K562 (cell line): ENCODE data around the gene STAMBPL1. TPM values are rescaled to one million over a fixed set of nuclear protein-coding genes. Genes with fewer than 3 reads are reported as not detected.

Experiments
- ATAC-seq: fragments of 200-7000 bp; cut with Tn5 transposase; 3 replicates; pipeline ENCODE4 v1.9.1; 2020; ENCODE audit warnings: moderate library complexity
- BruUV-seq: library from RNA; stranded (reverse); fragments of 400-500 nt; replicated peaks from 2 replicates; lab custom pipeline; 2021; lab: Mats Ljungman, UMichigan
- CTCF ChIA-PET: fragments of 300-600 bp; formaldehyde crosslinking; extraction: SDS; loops from one replicate; lab custom pipeline; 2021; ENCODE audit warnings: low intra/inter-chr PET ratio; lab: Yijun Ruan, JAX
- POLR2A ChIA-PET: fragments of 300-600, 350-650 bp; sonication (Branson Sonifier 250); formaldehyde crosslinking; extraction: SDS; loops from one replicate; lab custom pipeline; 2021; ENCODE audit warnings: antibody characterized with exemption, inconsistent platforms; lab: Yijun Ruan, JAX
- DNase-seq, 4 experiments: peaks; one replicate each; pipeline versions ENCODE4 v3.0.0 to v3.0.0-alpha.2; 2011 to 2018; ENCODE audit warnings: low spot score in 3 of 4, mixed read lengths in 3 of 4; ENCODE audit errors: extremely low read depth in 1 of 4
- FAIRE-seq: peaks from 2 replicates; lab custom pipeline; 2011; peaks lifted over from hg19 to GRCh38; lab: Jason Lieb, UNC
- H2AFZ ChIP-seq: 2 replicates; pipeline ENCODE4 v1.6.0; 2011; ENCODE audit warnings: low read depth, low read length, control low read depth, inconsistent platforms
- H3K27ac ChIP-seq: fragments of 200-600 bp; 3 replicates; pipeline ENCODE4 v1.8.0; 2011; ENCODE audit warnings: low read depth, mild to moderate bottlenecking, control low read depth, inconsistent platforms, low read length, moderate library complexity, mixed read lengths; ENCODE audit errors: extremely low read depth
- H3K27me3 ChIP-seq, 2 experiments: fragments of 300-600 bp in 1 of 2; 2 replicates in 1 of 2; 3 replicates in 1 of 2; pipeline versions ENCODE4 v1.6.0 to v1.8.0; 2011; ENCODE audit warnings: inconsistent platforms in 2 of 2, low read length in 2 of 2, mild to moderate bottlenecking in 1 of 2, mixed read lengths in 1 of 2, moderate library complexity in 1 of 2; ENCODE audit not compliant: control insufficient read depth in 2 of 2, insufficient read depth in 2 of 2
- H3K36me3 ChIP-seq: fragments of 300-600 bp; 3 replicates; pipeline ENCODE4 v1.8.0; 2011; ENCODE audit warnings: mild to moderate bottlenecking, low read length, inconsistent platforms; ENCODE audit not compliant: control insufficient read depth, insufficient read depth
- H3K4me1 ChIP-seq, 2 experiments: fragments of 200-600 bp in 1 of 2; replicated peaks in 1 of 2; 2 replicates in 1 of 2; 3 replicates in 1 of 2; pipeline versions ENCODE4 v1.5.1 to v1.8.0; 2011; ENCODE audit warnings: inconsistent platforms in 2 of 2, low read length in 2 of 2, mild to moderate bottlenecking in 1 of 2, mixed read lengths in 1 of 2, moderate library complexity in 1 of 2; ENCODE audit not compliant: control insufficient read depth in 2 of 2, insufficient read depth in 2 of 2
- H3K4me2 ChIP-seq: 2 replicates; pipeline ENCODE4 v1.6.1; 2011; ENCODE audit warnings: low read length, control low read depth, inconsistent platforms, mixed read lengths; ENCODE audit not compliant: insufficient read depth
- H3K4me3 ChIP-seq: fragments of 200-600 bp; sonication (generic), shearing (Covaris generic); 2 replicates; pipeline ENCODE4 v1.5.1; 2016; ENCODE audit warnings: control low read depth, inconsistent platforms
- H3K79me2 ChIP-seq: fragments of 200-600 bp; 3 replicates; pipeline ENCODE4 v1.8.0; 2011; ENCODE audit warnings: low read length, inconsistent platforms; ENCODE audit not compliant: control insufficient read depth, insufficient read depth
- H3K9ac ChIP-seq, 2 experiments: 2 replicates each; pipeline versions ENCODE4 v1.6.0 to v1.6.1; 2011; ENCODE audit warnings: low read depth in 2 of 2, low read length in 2 of 2, control low read depth in 1 of 2, inconsistent platforms in 1 of 2, mild to moderate bottlenecking in 1 of 2, mixed read lengths in 1 of 2; ENCODE audit not compliant: insufficient read depth in 1 of 2
- H3K9me1 ChIP-seq: one replicate; pipeline ENCODE4 v1.6.0; 2011; ENCODE audit warnings: inconsistent platforms, mild to moderate bottlenecking, low read length, moderate library complexity; ENCODE audit not compliant: control insufficient read depth, insufficient read depth
- H3K9me3 ChIP-seq: replicated peaks from 2 replicates; pipeline ENCODE4 v1.5.1; 2011; ENCODE audit warnings: low read depth, low read length, inconsistent platforms; ENCODE audit not compliant: control insufficient read depth, insufficient read depth
- H4K20me1 ChIP-seq: replicated peaks from 2 replicates; pipeline ENCODE4 v1.6.1; 2011; ENCODE audit warnings: low read length, inconsistent platforms, mixed read lengths; ENCODE audit not compliant: control insufficient read depth, insufficient read depth
- BRCA1 ChIP-seq, 2 experiments: fragments of 450-650 bp in 1 of 2; sonication (generic) in 1 of 2; formaldehyde crosslinking in 1 of 2; IDR thresholded peaks; 2 replicates each; pipeline versions ENCODE4 v1.5.0 to v1.6.1; 2017 to 2020; ENCODE audit warnings: mild to moderate bottlenecking in 1 of 2, missing genetic modification reagents in 1 of 2
- MBD2 ChIP-seq: sonication (generic); IDR thresholded peaks from 2 replicates; pipeline ENCODE4 v1.6.1; 2016; ENCODE audit warnings: low read depth, borderline replicate concordance
- SOX6 ChIP-seq: fragments of 450-650 bp; IDR thresholded peaks from 2 replicates; pipeline ENCODE4 v1.6.1; 2014; ENCODE audit warnings: mild to moderate bottlenecking
- ZNF77 ChIP-seq: fragments of 250-450 bp; sonication (Bioruptor Pico); IDR thresholded peaks from 2 replicates; pipeline ENCODE4 v1.5.0; 2020
- WGBS: fragments of 100-300 bp; shearing (Covaris generic); methylation state at CpG from one replicate; pipeline ENCODE4 v1.1.6; 2016; ENCODE audit warnings: low coverage, mixed read lengths; ENCODE audit not compliant: insufficient coverage; ENCODE audit errors: missing lambda C conversion rate; 5-methylcytosine and 5-hydroxymethylcytosine counted together
- in situ Hi-C: fragments of 300-500 bp; cut with MboI; formaldehyde crosslinking; loops from 4 replicates; pipeline ENCODE4 v1.15.0; 2018; ENCODE audit warnings: inconsistent platforms, mixed read lengths
- intact Hi-C: fragments of 100-400 bp; cut with micrococcal nuclease; formaldehyde crosslinking; loops from 2 replicates; pipeline ENCODE4 v1.14.2; 2022
- polyA plus RNA-seq, 8 experiments: library from polyadenylated mRNA; depleted of rRNA in 4 of 8; stranded (reverse) in 5 of 8; unstranded in 3 of 8; fragments of >200 nt; fragmentation: Nextera tagmentation in 2 of 8; fragmentation: Illumina TruSeq in 1 of 8; extraction: Ambion mirVana in 2 of 8; extraction: Trizol in 1 of 8; gene quantifications; 2 replicates each; pipeline versions ENCODE4 v1.2.1 to v1.2.3, GENCODE V29; 2011 to 2014; ENCODE audit warnings: inconsistent platforms in 1 of 8, missing spikeins in 1 of 8
- total RNA-seq, 7 experiments: library from RNA; depleted of rRNA in 6 of 7; stranded (reverse); fragments of >200 nt in 6 of 7; fragmentation: Illumina TruSeq in 2 of 7; extraction: Trizol in 2 of 7; gene quantifications; 2 replicates each; pipeline versions ENCODE4 v1.2.1 to v1.2.3, GENCODE V29; 2011 to 2021; ENCODE audit warnings: low replicate concordance in 1 of 7
- TF ChIP-seq, protein P1 (sequence below): fragments of 450-650 bp; IDR thresholded peaks from 2 replicates; pipeline ENCODE4 v1.6.1; 2018; ENCODE audit not compliant: partially characterized antibody

STAMBPL1 gene
- total and polyA plus RNA-seq, 9 of the 15 experiments (the other 6 are each of a cell fraction or from before 2014, with no cell fraction given) = 0.09 TPM; not detected in 8

DNA sequence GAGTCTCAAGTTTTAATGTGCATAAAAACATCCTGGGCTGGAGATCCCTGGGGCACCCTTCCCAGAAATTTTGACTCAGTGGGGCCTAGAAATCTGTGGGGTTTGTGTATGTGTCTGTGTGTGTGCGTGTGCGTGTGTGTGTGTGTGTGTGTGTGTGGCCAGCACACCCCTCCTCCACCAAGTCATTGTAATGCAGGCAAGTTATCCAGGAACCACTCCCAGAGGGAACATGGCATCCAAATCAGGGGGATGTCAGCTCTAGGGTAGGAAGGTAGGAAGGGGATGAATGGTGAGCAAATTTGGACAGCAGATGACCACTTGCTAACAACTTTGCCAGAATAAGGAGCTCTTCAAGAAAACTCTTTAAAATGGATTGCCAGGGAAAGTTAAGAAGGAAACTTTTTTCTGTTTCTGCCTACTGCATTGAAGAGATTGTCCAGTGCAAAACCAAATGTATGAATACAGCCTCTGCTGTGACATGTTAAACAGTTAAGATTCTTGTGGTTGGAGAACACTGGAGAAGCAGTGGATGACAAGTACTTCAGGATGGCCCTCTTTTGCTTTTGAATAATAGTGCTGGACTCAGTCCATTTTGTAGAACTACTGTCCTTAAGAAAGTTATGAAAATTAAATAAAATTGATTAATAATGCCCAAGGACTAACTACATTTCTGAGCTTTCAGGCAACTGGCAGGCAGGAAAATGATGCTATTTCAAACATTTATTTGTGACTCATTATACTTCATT is 12.3 kb downstream of the STAMBPL1 start (continued):
- TF ChIP-seq SOX6 = no peak
- TF ChIP-seq, protein P1, sequence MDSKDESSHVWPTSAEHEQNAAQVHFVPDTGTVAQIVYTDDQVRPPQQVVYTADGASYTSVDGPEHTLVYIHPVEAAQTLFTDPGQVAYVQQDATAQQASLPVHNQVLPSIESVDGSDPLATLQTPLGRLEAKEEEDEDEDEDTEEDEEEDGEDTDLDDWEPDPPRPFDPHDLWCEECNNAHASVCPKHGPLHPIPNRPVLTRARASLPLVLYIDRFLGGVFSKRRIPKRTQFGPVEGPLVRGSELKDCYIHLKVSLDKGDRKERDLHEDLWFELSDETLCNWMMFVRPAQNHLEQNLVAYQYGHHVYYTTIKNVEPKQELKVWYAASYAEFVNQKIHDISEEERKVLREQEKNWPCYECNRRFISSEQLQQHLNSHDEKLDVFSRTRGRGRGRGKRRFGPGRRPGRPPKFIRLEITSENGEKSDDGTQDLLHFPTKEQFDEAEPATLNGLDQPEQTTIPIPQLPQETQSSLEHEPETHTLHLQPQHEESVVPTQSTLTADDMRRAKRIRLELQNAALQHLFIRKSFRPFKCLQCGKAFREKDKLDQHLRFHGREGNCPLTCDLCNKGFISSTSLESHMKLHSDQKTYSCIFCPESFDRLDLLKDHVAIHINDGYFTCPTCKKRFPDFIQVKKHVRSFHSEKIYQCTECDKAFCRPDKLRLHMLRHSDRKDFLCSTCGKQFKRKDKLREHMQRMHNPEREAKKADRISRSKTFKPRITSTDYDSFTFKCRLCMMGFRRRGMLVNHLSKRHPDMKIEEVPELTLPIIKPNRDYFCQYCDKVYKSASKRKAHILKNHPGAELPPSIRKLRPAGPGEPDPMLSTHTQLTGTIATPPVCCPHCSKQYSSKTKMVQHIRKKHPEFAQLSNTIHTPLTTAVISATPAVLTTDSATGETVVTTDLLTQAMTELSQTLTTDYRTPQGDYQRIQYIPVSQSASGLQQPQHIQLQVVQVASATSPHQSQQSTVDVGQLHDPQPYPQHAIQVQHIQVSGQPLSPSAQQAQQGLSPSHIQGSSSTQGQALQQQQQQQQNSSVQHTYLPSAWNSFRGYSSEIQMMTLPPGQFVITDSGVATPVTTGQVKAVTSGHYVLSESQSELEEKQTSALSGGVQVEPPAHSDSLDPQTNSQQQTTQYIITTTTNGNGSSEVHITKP = no peak
- TF ChIP-seq ZNF77 = no peak
- TF ChIP-seq MBD2 = no peak
- TF ChIP-seq, all 486 proteins: peak for 0

DNA sequence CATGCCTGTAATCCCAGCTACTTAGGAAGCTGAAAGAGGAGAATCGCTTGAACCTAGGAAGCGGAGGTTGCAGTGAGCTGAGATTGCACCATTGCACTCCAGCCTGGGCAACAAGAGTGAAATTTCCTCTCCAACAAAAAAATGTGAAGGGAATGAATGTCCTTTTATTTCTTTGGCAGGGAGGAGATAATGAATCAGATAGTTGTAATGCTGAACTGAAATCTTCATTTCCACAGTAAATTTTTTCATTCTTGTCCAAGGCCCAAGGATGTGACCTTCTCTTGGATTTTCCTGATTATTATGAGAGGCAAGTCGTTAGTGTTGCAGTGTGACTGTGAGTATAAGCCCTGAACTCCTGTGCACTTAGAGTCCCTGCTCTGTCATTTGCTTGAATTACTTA is 13.6 kb downstream of the STAMBPL1 start:
- 0% methylated on average over 2 of the region's 3 CpGs for WGBS
- Histone ChIP-seq H3K4me1 (no peaks in the 10 kb centered on the region), H3K27ac (no peak overlapping the region), H3K79me2 (no peaks in the 10 kb centered on the region), H3K9me1 (no peaks in the 10 kb centered on the region), H3K9ac (no peak overlapping the region), H3K4me2 (no peak overlapping the region), H4K20me1 (no peaks in the 10 kb centered on the region), H3K36me3 (no peaks in the 10 kb centered on the region), H3K27me3 (no peaks in the 10 kb centered on the region), H3K9me3 (no peaks in the 10 kb centered on the region), H3K4me3 (no peak overlapping the region), H2AFZ (no peak overlapping the region)
- BruUV-seq = no TSS peak
- FAIRE-seq (no peak), DNase-seq (no peak), ATAC-seq (no peak)
- in situ Hi-C loops = no loop called here
- intact Hi-C loops = no loop called here
- CTCF ChIA-PET = no interaction called here
- POLR2A ChIA-PET = no interaction called here
- no peak for TF ChIP-seq BRCA1 (IDR thresholded peaks at IDR 0.05)
- TF ChIP-seq BRCA1 (CRISPR knock-in tag; IDR thresholded peaks at IDR 0.05) = no peak
